ENCODE results near the gene PYROXD2.
"Not testable (repeated sequence)": the region's sequence is repeated elsewhere in the genome, so short reads cannot be mapped to it uniquely, and the experiment has no call there.

DNA sequence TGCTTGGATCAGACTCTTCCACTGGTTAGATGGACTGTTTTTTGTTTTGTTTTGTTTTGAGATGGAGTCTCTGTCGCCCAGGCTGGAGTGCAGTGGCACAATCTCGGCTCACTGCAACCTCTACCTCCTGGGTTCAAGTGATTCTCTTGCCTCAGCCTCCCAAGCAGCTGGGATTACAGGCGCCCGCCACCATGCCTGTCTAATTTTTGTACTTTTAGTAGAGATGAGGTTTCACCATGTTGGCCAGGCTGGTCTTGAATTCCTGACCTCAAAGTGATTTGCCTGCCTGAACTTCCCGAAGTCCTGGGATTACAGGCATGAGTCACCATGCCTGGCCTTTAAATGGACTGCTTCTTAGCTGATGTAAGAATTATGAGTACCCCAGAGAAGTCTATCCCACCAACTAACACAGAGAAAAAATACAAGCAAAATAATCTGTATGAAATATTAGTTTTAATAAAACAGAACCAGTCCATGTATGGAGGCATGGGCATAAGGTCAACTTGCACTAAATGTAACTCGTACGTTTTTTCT lies 31.8 kb downstream of the PYROXD2 start:
- TF ChIP-seq, protein P1, sequence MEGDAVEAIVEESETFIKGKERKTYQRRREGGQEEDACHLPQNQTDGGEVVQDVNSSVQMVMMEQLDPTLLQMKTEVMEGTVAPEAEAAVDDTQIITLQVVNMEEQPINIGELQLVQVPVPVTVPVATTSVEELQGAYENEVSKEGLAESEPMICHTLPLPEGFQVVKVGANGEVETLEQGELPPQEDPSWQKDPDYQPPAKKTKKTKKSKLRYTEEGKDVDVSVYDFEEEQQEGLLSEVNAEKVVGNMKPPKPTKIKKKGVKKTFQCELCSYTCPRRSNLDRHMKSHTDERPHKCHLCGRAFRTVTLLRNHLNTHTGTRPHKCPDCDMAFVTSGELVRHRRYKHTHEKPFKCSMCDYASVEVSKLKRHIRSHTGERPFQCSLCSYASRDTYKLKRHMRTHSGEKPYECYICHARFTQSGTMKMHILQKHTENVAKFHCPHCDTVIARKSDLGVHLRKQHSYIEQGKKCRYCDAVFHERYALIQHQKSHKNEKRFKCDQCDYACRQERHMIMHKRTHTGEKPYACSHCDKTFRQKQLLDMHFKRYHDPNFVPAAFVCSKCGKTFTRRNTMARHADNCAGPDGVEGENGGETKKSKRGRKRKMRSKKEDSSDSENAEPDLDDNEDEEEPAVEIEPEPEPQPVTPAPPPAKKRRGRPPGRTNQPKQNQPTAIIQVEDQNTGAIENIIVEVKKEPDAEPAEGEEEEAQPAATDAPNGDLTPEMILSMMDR (CRISPR knock-in tag; IDR thresholded peaks at IDR 0.05) = not testable (repeated sequence)
- not testable (repeated sequence) for TF ChIP-seq NFE2L1 (CRISPR knock-in tag; IDR thresholded peaks at IDR 0.05; ENCODE audit: borderline replicate concordance); BRCA1 (CRISPR knock-in tag; IDR thresholded peaks at IDR 0.05); CENPX (CRISPR knock-in tag; IDR thresholded peaks at IDR 0.05); ZNF460 (CRISPR knock-in tag; IDR thresholded peaks at IDR 0.05; ENCODE audit: borderline replicate concordance); CCAR2 (optimal IDR thresholded peaks at IDR 0.05; ENCODE audit: low read depth, low read length); DNMT1 (CRISPR knock-in tag; IDR thresholded peaks at IDR 0.05); ZNF776 (CRISPR knock-in tag; IDR thresholded peaks at IDR 0.05); POLR2A (IDR thresholded peaks at IDR 0.05; ENCODE audit: insufficient read depth in 1 of 2, low read depth in 2 of 2, low read length in 2 of 2)
- TF ChIP-seq, protein P2, sequence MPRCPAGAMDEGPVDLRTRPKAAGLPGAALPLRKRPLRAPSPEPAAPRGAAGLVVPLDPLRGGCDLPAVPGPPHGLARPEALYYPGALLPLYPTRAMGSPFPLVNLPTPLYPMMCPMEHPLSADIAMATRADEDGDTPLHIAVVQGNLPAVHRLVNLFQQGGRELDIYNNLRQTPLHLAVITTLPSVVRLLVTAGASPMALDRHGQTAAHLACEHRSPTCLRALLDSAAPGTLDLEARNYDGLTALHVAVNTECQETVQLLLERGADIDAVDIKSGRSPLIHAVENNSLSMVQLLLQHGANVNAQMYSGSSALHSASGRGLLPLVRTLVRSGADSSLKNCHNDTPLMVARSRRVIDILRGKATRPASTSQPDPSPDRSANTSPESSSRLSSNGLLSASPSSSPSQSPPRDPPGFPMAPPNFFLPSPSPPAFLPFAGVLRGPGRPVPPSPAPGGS (CRISPR knock-in tag; IDR thresholded peaks at IDR 0.05) = not testable (repeated sequence)
- TF ChIP-seq, protein P3, sequence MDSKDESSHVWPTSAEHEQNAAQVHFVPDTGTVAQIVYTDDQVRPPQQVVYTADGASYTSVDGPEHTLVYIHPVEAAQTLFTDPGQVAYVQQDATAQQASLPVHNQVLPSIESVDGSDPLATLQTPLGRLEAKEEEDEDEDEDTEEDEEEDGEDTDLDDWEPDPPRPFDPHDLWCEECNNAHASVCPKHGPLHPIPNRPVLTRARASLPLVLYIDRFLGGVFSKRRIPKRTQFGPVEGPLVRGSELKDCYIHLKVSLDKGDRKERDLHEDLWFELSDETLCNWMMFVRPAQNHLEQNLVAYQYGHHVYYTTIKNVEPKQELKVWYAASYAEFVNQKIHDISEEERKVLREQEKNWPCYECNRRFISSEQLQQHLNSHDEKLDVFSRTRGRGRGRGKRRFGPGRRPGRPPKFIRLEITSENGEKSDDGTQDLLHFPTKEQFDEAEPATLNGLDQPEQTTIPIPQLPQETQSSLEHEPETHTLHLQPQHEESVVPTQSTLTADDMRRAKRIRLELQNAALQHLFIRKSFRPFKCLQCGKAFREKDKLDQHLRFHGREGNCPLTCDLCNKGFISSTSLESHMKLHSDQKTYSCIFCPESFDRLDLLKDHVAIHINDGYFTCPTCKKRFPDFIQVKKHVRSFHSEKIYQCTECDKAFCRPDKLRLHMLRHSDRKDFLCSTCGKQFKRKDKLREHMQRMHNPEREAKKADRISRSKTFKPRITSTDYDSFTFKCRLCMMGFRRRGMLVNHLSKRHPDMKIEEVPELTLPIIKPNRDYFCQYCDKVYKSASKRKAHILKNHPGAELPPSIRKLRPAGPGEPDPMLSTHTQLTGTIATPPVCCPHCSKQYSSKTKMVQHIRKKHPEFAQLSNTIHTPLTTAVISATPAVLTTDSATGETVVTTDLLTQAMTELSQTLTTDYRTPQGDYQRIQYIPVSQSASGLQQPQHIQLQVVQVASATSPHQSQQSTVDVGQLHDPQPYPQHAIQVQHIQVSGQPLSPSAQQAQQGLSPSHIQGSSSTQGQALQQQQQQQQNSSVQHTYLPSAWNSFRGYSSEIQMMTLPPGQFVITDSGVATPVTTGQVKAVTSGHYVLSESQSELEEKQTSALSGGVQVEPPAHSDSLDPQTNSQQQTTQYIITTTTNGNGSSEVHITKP (CRISPR knock-in tag; IDR thresholded peaks at IDR 0.05; ENCODE audit: low read depth) = not testable (repeated sequence)
- TF ChIP-seq, protein P4, sequence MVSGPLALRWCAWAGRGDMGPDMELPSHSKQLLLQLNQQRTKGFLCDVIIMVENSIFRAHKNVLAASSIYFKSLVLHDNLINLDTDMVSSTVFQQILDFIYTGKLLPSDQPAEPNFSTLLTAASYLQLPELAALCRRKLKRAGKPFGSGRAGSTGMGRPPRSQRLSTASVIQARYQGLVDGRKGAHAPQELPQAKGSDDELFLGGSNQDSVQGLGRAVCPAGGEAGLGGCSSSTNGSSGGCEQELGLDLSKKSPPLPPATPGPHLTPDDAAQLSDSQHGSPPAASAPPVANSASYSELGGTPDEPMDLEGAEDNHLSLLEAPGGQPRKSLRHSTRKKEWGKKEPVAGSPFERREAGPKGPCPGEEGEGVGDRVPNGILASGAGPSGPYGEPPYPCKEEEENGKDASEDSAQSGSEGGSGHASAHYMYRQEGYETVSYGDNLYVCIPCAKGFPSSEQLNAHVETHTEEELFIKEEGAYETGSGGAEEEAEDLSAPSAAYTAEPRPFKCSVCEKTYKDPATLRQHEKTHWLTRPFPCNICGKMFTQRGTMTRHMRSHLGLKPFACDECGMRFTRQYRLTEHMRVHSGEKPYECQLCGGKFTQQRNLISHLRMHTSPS (CRISPR knock-in tag; IDR thresholded peaks at IDR 0.05; ENCODE audit: low read depth) = not testable (repeated sequence)
